Keratinocyte (primary cell): ENCODE data around the gene LHFPL6. TPM values are rescaled to one million over a fixed set of nuclear protein-coding genes. Genes with fewer than 3 reads are reported as not detected.

Source experiments
- DNase-seq: peaks from one replicate; pipeline ENCODE4 v3.0.0-alpha.2; 2011; ENCODE audit warnings: low read depth, missing footprints, low spot score
- FAIRE-seq: peaks from 2 replicates; lab custom pipeline; 2011; peaks lifted over from hg19 to GRCh38; lab: Jason Lieb, UNC
- H2AFZ ChIP-seq: 2 replicates; pipeline ENCODE4 v1.6.0; 2012; ENCODE audit warnings: low read length, control low read depth, inconsistent platforms; ENCODE audit not compliant: control insufficient read depth
- H3K27ac ChIP-seq: 2 replicates; pipeline ENCODE4 v1.5.1; 2011; ENCODE audit warnings: low read length; ENCODE audit not compliant: control insufficient read depth, insufficient read depth
- H3K27me3 ChIP-seq: 3 replicates; pipeline ENCODE4 v1.6.0; 2011; ENCODE audit warnings: low read length; ENCODE audit not compliant: control insufficient read depth, insufficient read depth; ENCODE audit errors: extremely low read depth
- H3K36me3 ChIP-seq, 2 experiments: 2 replicates in 1 of 2; 3 replicates in 1 of 2; pipeline ENCODE4 v1.5.1; 2011; ENCODE audit warnings: low read length in 2 of 2, mild to moderate bottlenecking in 1 of 2; ENCODE audit not compliant: control insufficient read depth in 2 of 2, insufficient read depth in 2 of 2; ENCODE audit errors: extremely low read depth in 1 of 2
- H3K4me1 ChIP-seq: 3 replicates; pipeline ENCODE4 v1.5.1; 2011; ENCODE audit warnings: low read length; ENCODE audit not compliant: control insufficient read depth, insufficient read depth; ENCODE audit errors: extremely low read depth
- H3K4me2 ChIP-seq: 3 replicates; pipeline ENCODE4 v1.6.0; 2011; ENCODE audit warnings: low read depth, low read length; ENCODE audit not compliant: control insufficient read depth, insufficient read depth; ENCODE audit errors: extremely low read depth
- H3K4me3 ChIP-seq, 3 experiments: fragments of 200-600 bp in 1 of 3; sonication (generic) in 1 of 3; 2 replicates in 2 of 3; 3 replicates in 1 of 3; pipeline ENCODE4 v1.5.1; 2011 to 2016; ENCODE audit warnings: low read length in 3 of 3, mild to moderate bottlenecking in 3 of 3, control low read depth in 2 of 3, inconsistent platforms in 1 of 3, low read depth in 1 of 3, mixed read lengths in 1 of 3, mixed run types in 1 of 3, moderate library complexity in 1 of 3; ENCODE audit not compliant: control insufficient read depth in 2 of 3, insufficient read depth in 2 of 3; ENCODE audit errors: extremely low read depth in 1 of 3
- H3K79me2 ChIP-seq: 2 replicates; pipeline ENCODE4 v1.6.0; 2012; ENCODE audit warnings: low read length; ENCODE audit not compliant: control insufficient read depth, insufficient read depth
- H3K9ac ChIP-seq: 3 replicates; pipeline ENCODE4 v1.6.0; 2011; ENCODE audit warnings: low read length; ENCODE audit not compliant: control insufficient read depth, insufficient read depth; ENCODE audit errors: extremely low read depth
- H3K9me1 ChIP-seq: 3 replicates; pipeline ENCODE4 v1.6.0; 2011; ENCODE audit warnings: low read length; ENCODE audit not compliant: control insufficient read depth, insufficient read depth; ENCODE audit errors: extremely low read depth
- H3K9me3 ChIP-seq: 2 replicates; pipeline ENCODE4 v1.5.1; 2012; ENCODE audit warnings: low read depth, low read length; ENCODE audit not compliant: control insufficient read depth
- H4K20me1 ChIP-seq: 3 replicates; pipeline ENCODE4 v1.6.0; 2011; ENCODE audit warnings: low read length; ENCODE audit not compliant: control insufficient read depth, insufficient read depth; ENCODE audit errors: extremely low read depth
- EZH2 ChIP-seq: IDR thresholded peaks from one replicate; pipeline ENCODE4 v1.6.1; 2012; ENCODE audit warnings: inconsistent platforms, mild to moderate bottlenecking, low read length, moderate library complexity
- dilution Hi-C: fragments of 300-500 bp; cut with MboI; formaldehyde crosslinking; loops from one replicate; pipeline ENCODE4 v1.7.0; 2020; ENCODE audit warnings: low sequenced_read_pairs; ENCODE audit not compliant: extremely low pct_ligation_motif_present
- polyA plus RNA-seq, 5 experiments: library from polyadenylated mRNA; depleted of rRNA in 3 of 5; stranded (reverse) in 3 of 5; stranded (forward) in 1 of 5; unstranded in 1 of 5; fragments of >200 nt; gene quantifications; 1 replicate in 1 of 5; 2 replicates in 3 of 5; 3 replicates in 1 of 5; pipeline versions ENCODE4 v1.2.1 to v1.2.3, GENCODE V29; 2011 to 2012; ENCODE audit warnings: missing spikeins in 2 of 5, low read depth in 1 of 5, low replicate concordance in 1 of 5
- TF ChIP-seq, protein P1 (sequence below), 3 experiments: IDR thresholded peaks in 1 of 3; conservative IDR thresholded peaks in 1 of 3; optimal IDR thresholded peaks in 1 of 3; 2 replicates in 2 of 3; 3 replicates in 1 of 3; pipeline versions ENCODE3 to v1.5.1; 2011; ENCODE audit warnings: low read length in 3 of 3, mild to moderate bottlenecking in 3 of 3, moderate library complexity in 2 of 3, control low read depth in 1 of 3, inconsistent platforms in 1 of 3; ENCODE audit not compliant: insufficient read depth in 2 of 3; ENCODE audit errors: extremely low read depth in 1 of 3

The LHFPL6 gene
- polyA plus RNA-seq, 1 donor (not counting 4 experiments of a cell fraction or from before 2014, with no cell fraction given), result 15.8 TPM

- Histone ChIP-seq H3K9me1 (no peaks in the 10 kb centered on the region), H3K9ac (no peak overlapping the region), H3K4me2 (no peak overlapping the region), H3K4me1 (no peaks in the 10 kb centered on the region), H2AFZ (no peak overlapping the region), H3K27ac (no peak overlapping the region), H4K20me1 (no peaks in the 10 kb centered on the region), H3K27me3 (no peaks in the 10 kb centered on the region), H3K4me3 (no peak overlapping the region), H3K36me3 (no peaks in the 10 kb centered on the region), H3K79me2 (no peaks in the 10 kb centered on the region), H3K9me3 (no peaks in the 10 kb centered on the region)
- dilution Hi-C loops, result no loop called here
- DNase-seq, result no peak
- no peak for FAIRE-seq
- no peak for TF ChIP-seq EZH2
- TF ChIP-seq, protein P1, sequence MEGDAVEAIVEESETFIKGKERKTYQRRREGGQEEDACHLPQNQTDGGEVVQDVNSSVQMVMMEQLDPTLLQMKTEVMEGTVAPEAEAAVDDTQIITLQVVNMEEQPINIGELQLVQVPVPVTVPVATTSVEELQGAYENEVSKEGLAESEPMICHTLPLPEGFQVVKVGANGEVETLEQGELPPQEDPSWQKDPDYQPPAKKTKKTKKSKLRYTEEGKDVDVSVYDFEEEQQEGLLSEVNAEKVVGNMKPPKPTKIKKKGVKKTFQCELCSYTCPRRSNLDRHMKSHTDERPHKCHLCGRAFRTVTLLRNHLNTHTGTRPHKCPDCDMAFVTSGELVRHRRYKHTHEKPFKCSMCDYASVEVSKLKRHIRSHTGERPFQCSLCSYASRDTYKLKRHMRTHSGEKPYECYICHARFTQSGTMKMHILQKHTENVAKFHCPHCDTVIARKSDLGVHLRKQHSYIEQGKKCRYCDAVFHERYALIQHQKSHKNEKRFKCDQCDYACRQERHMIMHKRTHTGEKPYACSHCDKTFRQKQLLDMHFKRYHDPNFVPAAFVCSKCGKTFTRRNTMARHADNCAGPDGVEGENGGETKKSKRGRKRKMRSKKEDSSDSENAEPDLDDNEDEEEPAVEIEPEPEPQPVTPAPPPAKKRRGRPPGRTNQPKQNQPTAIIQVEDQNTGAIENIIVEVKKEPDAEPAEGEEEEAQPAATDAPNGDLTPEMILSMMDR (optimal IDR thresholded peaks at IDR 0.05 in 1 of 3, IDR thresholded peaks at IDR 0.05 in 1 of 3, conservative IDR thresholded peaks at IDR 0.05 in 1 of 3; ENCODE audit: extremely low read depth in 1 of 3, insufficient read depth in 2 of 3, low read length in 3 of 3), result no peak
These were observed 304.0 kb downstream of the LHFPL6 start for GRCh38 chr13:39298951-39299350.

GRCh38 chr13:39297664-39298171, 305.3 kb downstream of the LHFPL6 start:
- no peak for FAIRE-seq
- H3K27ac ChIP-seq, result no peak overlapping the region
- dilution Hi-C loops, result no loop called here
- H3K4me2 ChIP-seq, result no peak overlapping the region
- no peaks in the 10 kb centered on the region for H3K79me2 ChIP-seq
- H4K20me1 ChIP-seq, result no peaks in the 10 kb centered on the region
- H3K36me3 ChIP-seq, result no peaks in the 10 kb centered on the region
- no peak for TF ChIP-seq EZH2
- TF ChIP-seq, protein P1 (optimal IDR thresholded peaks at IDR 0.05 in 1 of 3, IDR thresholded peaks at IDR 0.05 in 1 of 3, conservative IDR thresholded peaks at IDR 0.05 in 1 of 3; ENCODE audit: extremely low read depth in 1 of 3, insufficient read depth in 2 of 3, low read length in 3 of 3), result no peak
- H3K27me3 ChIP-seq, result no peaks in the 10 kb centered on the region
- no peaks in the 10 kb centered on the region for H3K9me3 ChIP-seq
- no peak for DNase-seq
- H3K9me1 ChIP-seq, result no peaks in the 10 kb centered on the region
- no peak overlapping the region for H3K4me3 ChIP-seq
- no peak overlapping the region for H2AFZ ChIP-seq
- H3K4me1 ChIP-seq, result no peaks in the 10 kb centered on the region
- H3K9ac ChIP-seq, result no peak overlapping the region
